Stimulated activated naive CD8-positive, alpha-beta T cell treated with anti-CD3 and anti-CD28 coated beads, Interleukin-15, Interleukin-2, amounts not matched to agents 100 U/mL and 50 U/mL, for 24 hours (primary cell): ENCODE data around the gene B3GNT8.
"Not testable (repeated sequence)": the region's sequence is repeated elsewhere in the genome, so short reads cannot be mapped to it uniquely, and the experiment has no call there.

Source experiments
- ATAC-seq: fragments of 150-1000 bp; cut with Tn5 transposase; one replicate; pipeline ENCODE4 v1.10.0; 2021
- DNase-seq: peaks from one replicate; pipeline ENCODE4 v3.0.0; 2021

Gene B3GNT8

GRCh38 chr19:41435936-41436673 lies 8.9 kb upstream of the B3GNT8 start:
- DNase-seq (no peak), ATAC-seq (no peak)

DNA sequence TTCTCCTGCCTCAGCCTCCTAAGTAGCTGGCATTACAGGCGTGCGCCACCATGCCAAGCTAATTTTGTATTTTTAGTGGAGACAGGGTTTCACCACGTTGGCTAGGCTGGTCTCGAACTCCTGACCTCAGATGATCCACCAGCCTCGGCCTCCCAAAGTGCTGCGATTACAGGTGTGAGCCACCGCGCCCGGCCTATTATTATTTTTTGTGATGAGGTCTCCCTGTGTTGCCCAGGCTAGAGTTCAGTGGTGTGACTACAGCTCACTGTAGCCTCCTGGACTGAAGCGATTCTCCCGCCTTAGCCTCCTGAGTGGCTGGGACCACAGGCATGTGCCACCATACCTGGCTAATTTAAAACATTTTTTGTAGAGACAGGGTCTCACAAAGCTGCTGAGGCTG lies 8.2 kb upstream of the B3GNT8 start:
- not testable (repeated sequence) for ATAC-seq, DNase-seq

DNA sequence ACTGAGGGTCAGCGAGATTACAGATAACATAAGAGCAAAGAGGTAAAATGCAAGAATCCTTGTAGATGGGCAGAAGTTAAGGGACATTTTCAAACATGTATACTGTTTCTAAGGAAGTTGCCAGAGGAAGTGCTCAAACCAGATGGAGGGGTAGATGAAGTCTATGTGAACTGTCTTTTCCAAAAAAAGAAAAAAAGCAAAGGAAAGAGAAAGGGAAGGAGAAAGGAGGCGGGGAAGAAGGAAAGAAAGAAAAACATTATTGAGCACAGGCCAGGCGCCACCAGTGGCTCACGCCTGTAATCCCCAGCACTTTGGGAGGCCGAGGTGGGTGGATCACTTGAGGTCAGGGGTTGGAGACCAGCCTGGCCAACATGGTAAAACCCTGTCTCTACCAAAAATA lies 7.3 kb upstream of the B3GNT8 start:
- ATAC-seq, result no peak
- no peak for DNase-seq

DNA sequence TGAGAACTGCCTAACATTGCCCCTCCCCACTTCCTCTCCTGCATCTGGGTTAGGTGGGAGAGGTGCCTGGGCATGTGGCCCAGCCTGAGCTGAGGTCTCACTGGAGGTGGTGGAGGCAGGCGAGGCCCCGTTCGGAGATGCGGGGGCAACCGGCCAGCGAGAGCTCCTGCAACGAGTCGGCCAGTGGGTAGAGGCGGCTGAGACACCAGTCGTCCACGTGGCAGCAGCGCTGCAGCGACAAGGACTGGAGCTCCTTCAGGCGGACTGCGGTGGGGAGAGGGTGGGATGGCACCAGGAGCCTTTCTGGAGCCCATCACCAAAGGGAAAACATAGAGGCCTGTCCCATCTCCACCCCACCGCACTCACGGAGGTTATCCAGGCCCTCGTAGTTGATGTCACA lies 6.0 kb upstream of the B3GNT8 start:
- ATAC-seq (no peak), DNase-seq (no peak)

DNA sequence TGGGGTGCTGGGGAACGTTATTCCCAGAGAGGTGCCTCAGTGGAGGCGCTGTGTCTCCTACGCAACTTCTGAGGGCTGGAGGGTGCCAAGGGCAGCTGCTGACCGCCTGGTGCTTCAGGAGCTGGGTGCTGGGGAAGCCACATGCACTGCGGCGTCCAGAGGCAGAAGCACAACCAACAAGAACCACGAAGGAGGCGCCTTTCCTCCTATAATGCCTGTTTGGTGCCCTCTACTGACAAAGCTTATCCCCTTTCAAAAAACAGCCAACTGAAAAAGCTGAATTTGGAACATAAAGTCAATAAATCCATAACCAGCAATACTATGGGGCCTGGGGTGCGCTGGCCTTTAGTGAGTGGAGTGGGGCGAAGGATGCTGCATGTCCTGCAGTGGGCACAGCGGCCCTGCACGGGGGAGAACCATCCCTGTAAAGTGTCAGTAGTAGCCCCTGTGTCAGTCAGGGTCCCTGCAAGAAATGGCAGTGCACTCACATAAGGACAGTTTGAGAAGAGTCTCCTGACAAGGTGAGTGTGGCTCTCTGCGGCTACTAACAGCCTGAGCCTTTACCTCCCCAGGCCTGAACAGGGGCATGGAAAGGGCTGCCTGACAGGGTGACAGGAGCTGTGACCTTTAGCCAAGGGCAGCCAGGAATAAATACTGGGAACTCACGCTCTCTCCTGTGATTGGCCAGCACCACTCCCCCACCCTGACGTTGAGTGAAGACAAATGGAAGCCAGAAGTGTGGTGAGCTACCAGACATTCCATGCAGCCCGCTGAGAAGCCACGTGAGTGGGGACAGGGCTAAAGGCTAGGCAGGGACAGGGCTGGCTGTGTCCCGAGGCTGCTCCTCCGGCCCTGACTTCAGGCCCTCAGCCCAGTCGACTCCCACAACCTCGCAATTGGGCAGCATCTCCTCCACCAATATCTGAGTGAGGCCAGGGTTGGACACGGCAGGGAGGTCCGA lies 4.5 kb upstream of the B3GNT8 start:
- ATAC-seq, result no peak
- no peak for DNase-seq

DNA sequence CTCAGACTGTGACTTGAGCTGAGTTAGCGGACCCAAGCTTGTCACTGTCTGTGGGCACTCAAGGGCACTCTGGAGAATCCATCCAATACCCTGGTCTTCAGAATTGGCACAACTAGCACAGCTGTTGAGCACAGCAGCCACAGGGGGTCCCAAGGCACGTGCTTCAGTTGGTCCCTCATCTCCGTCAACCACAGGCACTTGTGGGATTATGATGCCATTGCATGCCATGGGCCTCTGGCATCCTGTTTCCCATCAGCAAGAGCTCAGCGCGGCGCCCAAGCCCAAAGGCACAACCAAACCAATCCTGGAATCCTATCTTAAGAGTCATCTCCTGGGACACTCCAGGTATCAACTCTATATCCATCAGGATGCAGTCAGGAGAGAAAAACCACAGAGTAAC lies 3.7 kb upstream of the B3GNT8 start:
- ATAC-seq (no peak), DNase-seq (no peak)

DNA sequence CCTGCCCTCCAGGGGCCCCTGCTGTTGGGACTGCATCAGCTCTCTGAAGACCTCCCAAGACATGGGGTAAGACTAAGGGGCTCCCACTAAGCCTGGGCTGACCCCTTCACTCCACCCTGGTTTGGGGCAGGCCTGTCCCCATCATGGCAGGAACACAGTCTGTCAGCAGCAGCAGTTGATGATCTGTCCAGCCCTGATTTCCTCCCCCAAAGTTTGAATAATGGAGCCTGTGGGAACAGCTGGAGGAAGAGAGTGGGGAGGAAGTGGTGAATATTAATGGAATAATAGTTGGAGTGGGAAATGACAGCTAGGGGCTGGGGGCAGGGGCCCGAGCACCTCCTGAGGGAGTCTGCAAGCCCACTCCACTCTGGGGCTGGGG lies 1.3 kb upstream of the B3GNT8 start:
- no peak for ATAC-seq

GRCh38 chr19:41427647-41428480 lies 690 bp upstream of the B3GNT8 start:
- peak; percentile 57 for ATAC-seq

More for the DNA sequence above, 1.3 kb upstream of the B3GNT8 start:
- DNase-seq, result no peak

DNA sequence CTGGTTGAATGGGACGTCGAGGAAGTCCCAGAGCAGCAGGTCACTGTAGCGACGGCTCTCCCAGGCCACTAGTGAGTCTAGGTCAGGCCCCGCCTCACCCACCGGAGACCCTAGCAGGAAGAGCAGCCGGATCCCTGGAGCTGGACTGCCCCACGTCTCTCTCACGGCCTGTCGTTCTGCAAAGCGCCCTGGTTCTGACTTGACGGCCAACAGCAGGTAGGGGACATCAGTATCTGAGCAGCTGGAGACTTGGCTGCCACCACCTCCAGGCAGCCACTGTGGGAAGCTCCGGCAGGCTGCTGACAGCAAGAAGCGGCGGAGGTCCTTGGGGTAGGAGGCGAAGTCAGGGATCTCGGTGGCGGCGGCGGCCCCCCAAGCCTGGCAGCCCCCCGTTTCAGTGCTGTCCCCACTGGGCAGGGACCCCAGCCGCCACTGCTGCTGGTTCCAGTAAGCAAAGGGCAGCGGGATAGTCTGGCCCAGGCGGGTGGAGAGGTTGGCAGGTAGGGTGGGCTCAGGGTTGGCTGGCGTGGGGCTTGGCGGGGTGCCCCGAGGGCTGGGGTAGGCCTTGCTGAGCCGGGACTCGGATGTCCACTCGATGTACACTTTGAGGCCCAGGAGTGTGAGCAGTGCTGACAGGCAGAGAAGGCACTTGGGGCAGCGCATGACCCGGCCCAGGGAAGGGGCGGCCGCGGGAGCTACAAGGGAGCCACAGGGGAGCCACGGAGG lies 895 bp downstream of the B3GNT8 start:
- DNase-seq (no peak), ATAC-seq (no peak)

More at GRCh38 chr19:41427647-41428480, 690 bp upstream of the B3GNT8 start:
- DNase-seq, result peak; percentile 40

- DNase-seq (no peak), ATAC-seq (no peak)
Measured at GRCh38 chr19:41425174-41426115, 1.7 kb downstream of the B3GNT8 start.

DNA sequence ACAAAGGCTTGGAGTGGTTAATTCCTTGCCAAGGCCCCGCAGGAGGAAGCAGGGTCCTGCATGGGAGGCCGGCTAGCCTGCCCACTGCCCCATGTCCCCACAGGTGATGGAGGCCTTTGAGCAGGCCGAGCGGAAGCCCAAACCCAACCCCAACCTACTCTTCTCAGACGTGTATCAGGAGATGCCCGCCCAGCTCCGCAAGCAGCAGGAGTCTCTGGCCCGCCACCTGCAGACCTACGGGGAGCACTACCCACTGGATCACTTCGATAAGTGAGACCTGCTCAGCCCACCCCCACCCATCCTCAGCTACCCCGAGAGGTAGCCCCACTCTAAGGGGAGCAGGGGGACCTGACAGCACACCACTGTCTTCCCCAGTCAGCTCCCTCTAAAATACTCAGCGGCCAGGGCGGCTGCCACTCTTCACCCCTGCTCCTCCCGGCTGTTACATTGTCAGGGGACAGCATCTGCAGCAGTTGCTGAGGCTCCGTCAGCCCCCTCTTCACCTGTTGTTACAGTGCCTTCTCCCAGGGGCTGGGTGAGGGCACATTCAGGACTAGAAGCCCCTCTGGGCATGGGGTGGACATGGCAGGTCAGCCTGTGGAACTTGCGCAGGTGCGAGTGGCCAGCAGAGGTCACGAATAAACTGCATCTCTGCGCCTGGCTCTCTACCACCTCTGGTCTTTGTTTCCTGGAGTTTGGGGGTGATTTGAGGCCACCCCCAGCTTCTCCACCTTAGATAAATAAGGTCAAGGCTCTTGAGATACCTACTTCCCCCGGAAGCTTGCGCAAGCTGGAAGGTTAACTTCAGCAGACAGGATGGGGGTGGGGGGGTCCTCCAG lies 2.6 kb downstream of the B3GNT8 start:
- no peak for ATAC-seq
- no peak for DNase-seq

DNA sequence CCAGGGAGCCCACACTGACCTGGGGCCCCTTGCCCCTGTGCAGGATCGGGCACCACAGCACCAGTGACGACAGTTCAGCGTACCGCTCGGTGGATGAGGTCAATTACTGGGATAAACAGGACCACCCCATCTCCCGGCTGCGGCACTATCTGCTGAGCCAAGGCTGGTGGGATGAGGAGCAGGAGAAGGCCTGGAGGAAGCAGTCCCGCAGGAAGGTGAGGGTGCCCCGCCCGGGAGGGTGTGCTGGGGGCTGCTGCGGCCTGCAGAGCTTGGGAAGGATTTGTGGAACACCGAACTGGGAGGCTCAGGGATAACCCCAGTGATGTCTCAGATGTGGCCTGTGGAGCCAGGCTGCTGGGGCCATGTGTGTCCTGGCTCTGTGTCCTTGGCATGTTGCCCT lies 4.2 kb downstream of the B3GNT8 start:
- DNase-seq (no peak), ATAC-seq (no peak)

DNA sequence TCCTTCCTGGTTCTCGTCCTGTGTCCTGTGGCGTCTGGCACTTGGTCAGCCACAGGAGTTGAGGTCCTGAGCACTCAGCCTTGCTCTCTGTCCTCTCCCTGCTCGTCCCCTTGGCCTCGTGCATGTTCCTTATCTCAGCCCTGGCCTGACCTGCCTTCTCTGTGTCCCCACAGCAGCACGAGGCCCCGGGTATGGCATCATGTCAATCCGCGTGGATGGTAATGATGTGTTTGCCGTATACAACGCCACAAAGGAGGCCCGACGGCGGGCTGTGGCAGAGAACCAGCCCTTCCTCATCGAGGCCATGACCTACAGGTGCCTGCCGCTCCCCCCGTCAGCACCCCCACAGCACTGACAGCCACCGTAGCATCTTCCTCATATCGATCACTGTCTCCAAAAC lies 4.7 kb downstream of the B3GNT8 start:
- DNase-seq, result no peak
- no peak for ATAC-seq

GRCh38 chr19:41421973-41422372 lies 5.2 kb downstream of the B3GNT8 start:
- no peak for DNase-seq
- ATAC-seq, result no peak

DNA sequence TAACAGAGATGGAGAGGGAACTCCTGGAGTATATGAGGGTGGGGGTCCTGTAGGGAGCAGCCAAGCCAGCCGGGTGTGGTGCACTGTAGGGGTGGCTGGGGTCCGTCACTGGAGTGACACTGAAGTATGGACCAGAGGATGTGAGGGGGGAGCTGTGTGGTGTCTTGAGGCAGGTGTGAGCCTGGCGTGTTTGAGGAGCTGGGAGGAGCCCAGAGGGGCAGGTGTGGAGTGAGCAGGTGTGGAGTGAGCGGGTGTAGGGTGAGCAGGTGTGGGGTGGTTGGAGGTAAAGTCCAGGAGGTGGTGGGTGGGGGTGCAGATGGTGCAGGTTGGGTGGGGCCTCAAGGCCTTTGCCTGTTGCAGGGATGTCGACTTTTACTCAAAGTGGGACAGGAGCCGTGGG lies 5.9 kb downstream of the B3GNT8 start:
- ATAC-seq, result no peak

DNA sequence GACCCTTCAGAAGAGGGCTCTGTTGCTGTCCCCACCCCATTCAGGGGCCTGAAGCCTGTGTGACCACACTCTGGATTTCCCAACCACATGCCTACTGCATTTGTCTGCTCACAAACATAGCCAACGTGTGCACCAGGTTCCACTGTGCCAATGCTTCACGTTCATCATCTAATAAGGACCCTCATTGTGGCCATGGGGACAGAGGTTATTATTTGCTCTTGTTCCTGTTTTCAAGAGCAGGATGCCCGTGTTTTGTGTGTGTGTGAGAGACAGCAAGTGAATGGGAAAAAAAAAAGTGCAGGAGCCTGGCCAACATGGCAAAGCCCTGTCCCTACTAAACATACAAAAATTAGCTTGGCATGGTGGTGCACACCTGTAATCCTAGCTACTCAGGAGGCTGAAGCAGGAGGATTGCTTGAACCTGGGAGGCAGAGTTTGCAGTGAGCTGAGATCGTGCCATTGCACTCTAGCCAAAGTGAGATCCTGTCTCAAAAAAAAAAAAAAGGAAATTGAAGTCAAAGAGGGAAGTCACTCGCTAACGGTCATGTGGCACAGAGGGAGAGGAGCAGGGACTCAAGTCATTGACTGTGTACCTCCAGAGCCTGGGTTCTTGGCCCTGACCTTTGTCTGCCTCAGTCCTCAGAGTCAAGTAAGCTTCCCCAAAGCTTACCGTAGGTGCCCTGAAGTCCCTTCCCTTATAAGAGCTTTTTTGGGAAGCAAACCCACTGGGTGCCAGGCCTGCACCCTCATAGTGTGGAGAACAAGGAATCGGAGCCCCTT lies 6.9 kb downstream of the B3GNT8 start:
- ATAC-seq (no peak), DNase-seq (no peak)

More for the DNA sequence above, 5.9 kb downstream of the B3GNT8 start:
- no peak for DNase-seq

GRCh38 chr19:41416194-41416674 lies 10.9 kb downstream of the B3GNT8 start:
- ATAC-seq (no peak), DNase-seq (no peak)

DNA sequence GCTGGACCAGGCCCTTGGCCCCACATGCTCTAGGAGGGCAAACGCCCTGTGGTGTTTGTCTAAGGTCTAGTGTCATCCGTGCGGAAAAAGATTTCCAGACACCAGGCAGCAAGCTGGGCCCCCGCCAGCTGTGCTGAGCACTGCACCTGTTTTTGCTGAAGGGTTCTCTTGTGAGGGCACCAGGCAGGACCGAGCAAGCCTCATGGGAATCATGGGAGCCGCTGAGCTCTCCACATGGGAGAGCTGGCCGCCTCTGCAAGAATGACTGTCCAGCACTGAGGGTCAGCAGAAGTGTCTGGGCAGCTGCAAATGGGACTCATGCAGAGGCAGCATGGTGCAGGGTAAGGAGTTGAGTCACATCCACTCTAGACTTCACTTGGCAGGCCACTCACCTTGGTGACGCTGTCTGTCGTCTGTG lies 12.0 kb downstream of the B3GNT8 start:
- no peak for DNase-seq
- ATAC-seq, result no peak

- ATAC-seq (no peak), DNase-seq (no peak)
Measured at GRCh38 chr19:41414461-41414860, 12.7 kb downstream of the B3GNT8 start.
